Coronary artery (tissue), 2 donors: ENCODE measurements around the gene PARP15.
A peak's percentile ranks its signal among the peaks of the same experiment; 100 is the strongest.
"Not testable (repeated sequence)": the region's sequence is repeated elsewhere in the genome, so short reads cannot be mapped to it uniquely, and the experiment has no call there.

ENCODE experiments used
- DNase-seq: peaks from one replicate; pipeline ENCODE4 v3.0.0-alpha.2; 2017; ENCODE audit warnings: low spot score
- H3K27ac ChIP-seq, 2 donors: fragments of 200-600 bp; sonication (generic); one replicate each; pipeline ENCODE4 v1.5.1; 2016 to 2019
- H3K4me3 ChIP-seq: fragments of 200-600 bp; sonication (generic); 2 replicates; pipeline ENCODE4 v1.5.1; 2016; ENCODE audit warnings: mild to moderate bottlenecking, moderate library complexity
- TF ChIP-seq, protein P1 (sequence below): fragments of 200-600 bp; sonication (generic); IDR thresholded peaks from one replicate; pipeline ENCODE4 v1.5.1; 2019; ENCODE audit warnings: antibody characterized with exemption

The PARP15 gene

GRCh38 chr3:122559906-122560305 is 17.5 kb upstream of the PARP15 start:
- DNase-seq = no peak
- Histone ChIP-seq H3K27ac (no peak overlapping the region), H3K4me3 (no peak overlapping the region)
- TF ChIP-seq, protein P1, sequence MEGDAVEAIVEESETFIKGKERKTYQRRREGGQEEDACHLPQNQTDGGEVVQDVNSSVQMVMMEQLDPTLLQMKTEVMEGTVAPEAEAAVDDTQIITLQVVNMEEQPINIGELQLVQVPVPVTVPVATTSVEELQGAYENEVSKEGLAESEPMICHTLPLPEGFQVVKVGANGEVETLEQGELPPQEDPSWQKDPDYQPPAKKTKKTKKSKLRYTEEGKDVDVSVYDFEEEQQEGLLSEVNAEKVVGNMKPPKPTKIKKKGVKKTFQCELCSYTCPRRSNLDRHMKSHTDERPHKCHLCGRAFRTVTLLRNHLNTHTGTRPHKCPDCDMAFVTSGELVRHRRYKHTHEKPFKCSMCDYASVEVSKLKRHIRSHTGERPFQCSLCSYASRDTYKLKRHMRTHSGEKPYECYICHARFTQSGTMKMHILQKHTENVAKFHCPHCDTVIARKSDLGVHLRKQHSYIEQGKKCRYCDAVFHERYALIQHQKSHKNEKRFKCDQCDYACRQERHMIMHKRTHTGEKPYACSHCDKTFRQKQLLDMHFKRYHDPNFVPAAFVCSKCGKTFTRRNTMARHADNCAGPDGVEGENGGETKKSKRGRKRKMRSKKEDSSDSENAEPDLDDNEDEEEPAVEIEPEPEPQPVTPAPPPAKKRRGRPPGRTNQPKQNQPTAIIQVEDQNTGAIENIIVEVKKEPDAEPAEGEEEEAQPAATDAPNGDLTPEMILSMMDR = no peak

- no peak overlapping the region for H3K27ac ChIP-seq
- no peak overlapping the region for H3K4me3 ChIP-seq
- no peak for DNase-seq
- TF ChIP-seq, protein P1 = no peak
These were observed 16.8 kb upstream of the PARP15 start for GRCh38 chr3:122560680-122561079.

DNA sequence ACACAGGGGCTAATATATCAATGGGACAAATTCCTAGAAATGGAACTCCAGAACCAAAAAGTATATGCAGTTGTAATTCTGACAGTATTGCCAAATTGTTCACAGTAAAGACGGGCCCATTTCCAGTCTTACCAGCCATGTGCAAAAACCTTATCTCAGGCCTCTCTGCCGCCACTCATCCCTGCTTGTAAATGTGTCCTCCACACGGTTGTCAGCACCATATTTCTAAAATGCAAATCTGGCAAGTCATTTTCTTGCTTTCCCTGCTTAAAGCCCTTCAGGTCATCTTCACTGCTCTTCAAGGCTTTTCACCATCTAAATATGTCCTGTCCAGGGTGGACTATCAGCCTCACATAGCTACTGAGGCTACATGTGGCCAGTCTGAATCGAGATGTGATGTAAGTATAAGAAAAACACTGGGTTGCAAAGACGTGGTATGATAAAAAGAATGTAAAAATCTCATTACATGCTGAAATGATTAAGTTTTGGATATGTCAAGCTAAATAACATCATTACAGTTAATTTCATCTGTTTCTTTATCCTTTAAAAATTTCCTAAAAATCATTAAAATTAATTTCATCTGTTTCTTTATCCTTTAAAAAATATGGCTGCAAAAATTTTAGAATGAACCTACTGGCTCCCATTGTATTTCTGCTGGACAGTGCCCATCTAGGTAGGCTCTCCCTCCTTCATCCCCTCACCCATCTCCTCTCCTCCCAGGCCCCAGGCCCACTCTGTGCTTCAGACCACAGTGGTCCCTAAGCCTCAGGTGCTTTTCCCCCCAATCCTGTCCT is 14.3 kb upstream of the PARP15 start:
- no peak for DNase-seq
- peak overlapping the region; percentile 95 for H3K4me3 ChIP-seq
- peak overlapping the region; percentile 92 to 95 for H3K27ac ChIP-seq
- TF ChIP-seq, protein P1 = no peak

- no peak for DNase-seq
- Histone ChIP-seq H3K4me3 (peak overlapping the region; percentile 95), H3K27ac (peak overlapping the region; percentile 92 to 95)
- TF ChIP-seq, protein P1 = no peak
These were observed 13.8 kb upstream of the PARP15 start for GRCh38 chr3:122563717-122564025.

- TF ChIP-seq, protein P1 = no peak
- H3K4me3 ChIP-seq = peak within 1 kb of the TSS; percentile 95
- peak; percentile 87 for DNase-seq
- peak within 1 kb of the TSS; percentile 92 to 95 for H3K27ac ChIP-seq
These were observed 13.1 kb upstream of the PARP15 start, which contains the start of the genes DTX3L and PARP9 for GRCh38 chr3:122564155-122564912. TSS of gene DTX3L (plus strand) at chr3:122564338. CDS start at chr3:122564427, 89 bp downstream. TSS of gene PARP9 (minus strand) at chr3:122564300. CDS start at chr3:122559620, 4,680 bp downstream.

GRCh38 chr3:122568131-122568530 is 9.3 kb upstream of the PARP15 start:
- DNase-seq, H3K27ac ChIP-seq, H3K4me3 ChIP-seq: not testable (repeated sequence)

DNA sequence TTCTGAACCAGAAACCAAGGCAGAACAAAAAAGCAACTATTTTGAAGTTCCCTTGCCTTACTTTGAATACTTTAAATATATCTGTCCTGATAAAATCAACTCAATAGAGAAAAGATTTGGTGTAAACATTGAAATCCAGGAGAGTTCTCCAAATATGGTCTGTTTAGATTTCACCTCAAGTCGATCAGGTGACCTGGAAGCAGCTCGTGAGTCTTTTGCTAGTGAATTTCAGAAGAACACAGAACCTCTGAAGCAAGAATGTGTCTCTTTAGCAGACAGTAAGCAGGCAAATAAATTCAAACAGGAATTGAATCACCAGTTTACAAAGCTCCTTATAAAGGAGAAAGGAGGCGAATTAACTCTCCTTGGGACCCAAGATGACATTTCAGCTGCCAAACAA is 8.7 kb upstream of the PARP15 start:
- Histone ChIP-seq H3K4me3 (no peak overlapping the region), H3K27ac (no peak overlapping the region)
- DNase-seq = no peak
- TF ChIP-seq, protein P1 = no peak
